PC-9 (cell line): ENCODE measurements around the gene SGK1. TPM values are rescaled to one million over a fixed set of nuclear protein-coding genes. Genes with fewer than 3 reads are reported as not detected.

Source experiments
- BruUV-seq: library from RNA; stranded (reverse); fragments of 400-500 nt; replicated peaks from 2 replicates; lab custom pipeline; 2021; lab: Mats Ljungman, UMichigan
- CTCF ChIA-PET: fragments of 300-600 bp; sonication (Branson Sonifier 250); formaldehyde crosslinking; loops from one replicate; lab custom pipeline; 2022; ENCODE audit warnings: antibody characterized with exemption; lab: Charles Lee
- POLR2A ChIA-PET: fragments of 300-600 bp; sonication (Branson Sonifier 250); formaldehyde crosslinking; loops from one replicate; lab custom pipeline; 2022; ENCODE audit warnings: antibody characterized with exemption; ENCODE audit not compliant: unreplicated experiment; lab: Charles Lee
- DNase-seq, 2 experiments: peaks; one replicate each; pipeline versions ENCODE4 v3.0.0 to v3.0.0-alpha.2; 2015 to 2022; ENCODE audit warnings: mixed read lengths in 1 of 2
- H2AFZ ChIP-seq: fragments of 200-600 bp; sonication (generic); 2 replicates; pipeline ENCODE4 v1.8.1; 2017; ENCODE audit warnings: antibody characterized with exemption
- H3F3A ChIP-seq: fragments of 200-600 bp; sonication (generic); 2 replicates; pipeline ENCODE4 v1.8.1; 2017; ENCODE audit warnings: antibody characterized with exemption, mild to moderate bottlenecking, low read depth; ENCODE audit not compliant: insufficient read depth
- H3K27ac ChIP-seq: fragments of 200-600 bp; sonication (generic); 2 replicates; pipeline ENCODE4 v1.6.1; 2016; ENCODE audit warnings: mixed run types
- H3K27me3 ChIP-seq: fragments of 200-600 bp; sonication (generic); 2 replicates; pipeline ENCODE4 v1.6.1; 2016; ENCODE audit warnings: low read depth, mixed run types; ENCODE audit not compliant: insufficient read depth
- H3K36me3 ChIP-seq: fragments of 200-600 bp; sonication (generic); 2 replicates; pipeline ENCODE4 v1.6.1; 2016; ENCODE audit warnings: low read depth, mixed run types
- H3K4me1 ChIP-seq: fragments of 200-600 bp; sonication (generic); replicated peaks from 2 replicates; pipeline ENCODE4 v1.6.1; 2016; ENCODE audit warnings: mixed run types; ENCODE audit not compliant: insufficient read depth
- H3K4me2 ChIP-seq: fragments of 200-600 bp; sonication (generic); 2 replicates; pipeline ENCODE4 v1.6.1; 2017; ENCODE audit warnings: mixed run types
- H3K4me3 ChIP-seq: fragments of 200-600 bp; sonication (generic); 2 replicates; pipeline ENCODE4 v1.6.1; 2016; ENCODE audit warnings: mixed run types
- H3K79me2 ChIP-seq: fragments of 200-600 bp; sonication (generic); 2 replicates; pipeline ENCODE4 v1.6.1; 2017; ENCODE audit warnings: low read depth, mixed run types
- H3K9me2 ChIP-seq: fragments of 200-600 bp; sonication (generic); 2 replicates; pipeline ENCODE4 v1.8.1; 2017; ENCODE audit warnings: mild to moderate bottlenecking; ENCODE audit not compliant: insufficient read depth
- H3K9me3 ChIP-seq: fragments of 200-600 bp; sonication (generic); 2 replicates; pipeline ENCODE4 v1.8.1; 2016; ENCODE audit warnings: low read depth; ENCODE audit not compliant: insufficient read depth
- H4K20me1 ChIP-seq: fragments of 200-600 bp; sonication (generic); 2 replicates; pipeline ENCODE4 v1.8.1; 2017; ENCODE audit not compliant: insufficient read depth
- CTCF ChIP-seq: fragments of 200-600 bp; sonication (generic); conservative IDR thresholded peaks from 2 replicates; pipeline ENCODE4 v1.6.1; 2017; ENCODE audit warnings: mixed run types, antibody characterized with exemption, mild to moderate bottlenecking, moderate library complexity
- EZH2 ChIP-seq: fragments of 200-600 bp; sonication (generic); IDR thresholded peaks from 2 replicates; pipeline ENCODE4 v1.8.0; 2017; ENCODE audit warnings: antibody characterized with exemption, low read depth
- intact Hi-C: fragments of 100-400 bp; cut with micrococcal nuclease; formaldehyde crosslinking; loops from one replicate; pipeline ENCODE4 v1.10.0; 2022; ENCODE audit not compliant: unreplicated experiment
- total RNA-seq: library from RNA; stranded (reverse); gene quantifications from 2 replicates; pipeline ENCODE4 v1.2.3, GENCODE V29; 2021

The SGK1 gene
- total RNA-seq, 1 experiment from 2014 or later = 11.3 TPM

DNA sequence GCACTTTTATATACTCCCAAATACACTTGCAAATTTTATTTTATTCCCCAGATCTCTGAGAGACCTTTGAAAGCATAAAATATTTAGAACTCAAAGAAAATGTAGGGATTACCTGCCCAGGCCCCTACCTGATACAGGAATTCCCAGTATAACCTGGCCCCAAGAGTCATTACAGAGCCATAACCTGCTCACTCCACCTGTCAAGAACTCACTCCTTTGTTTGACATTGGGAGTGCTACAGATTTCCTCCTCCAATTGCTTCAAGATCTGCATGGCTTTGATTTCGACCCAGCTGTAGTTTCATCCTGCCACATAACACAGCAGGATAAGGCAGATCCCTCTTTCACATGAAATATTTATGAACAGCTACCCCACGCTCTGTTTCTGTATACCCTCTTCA, 169.3 kb downstream of the SGK1 start:
- CTCF ChIA-PET = interaction anchor here (0.6 kb wide), 1 partner anchor 610 kb away, joined by 4 read pairs; no protein-coding TSS in a partner anchor
- Histone ChIP-seq H3K36me3 (no peaks in the 10 kb centered on the region), H3K4me3 (no peak overlapping the region), H3K4me2 (no peak overlapping the region), H3K9me3 (no peaks in the 10 kb centered on the region), H3K27me3 (no peaks in the 10 kb centered on the region), H3K4me1 (no peaks in the 10 kb centered on the region), H2AFZ (no peak overlapping the region), H3K9me2 (no peaks in the 10 kb centered on the region), H3K79me2 (no peaks in the 10 kb centered on the region), H3K27ac (no peak overlapping the region), H3F3A (no peaks in the 10 kb centered on the region), H4K20me1 (no peaks in the 10 kb centered on the region)
- intact Hi-C loops = no loop called here
- BruUV-seq = no TSS peak
- no peak for DNase-seq
- no peak for TF ChIP-seq CTCF
- POLR2A ChIA-PET = no interaction called here

DNA sequence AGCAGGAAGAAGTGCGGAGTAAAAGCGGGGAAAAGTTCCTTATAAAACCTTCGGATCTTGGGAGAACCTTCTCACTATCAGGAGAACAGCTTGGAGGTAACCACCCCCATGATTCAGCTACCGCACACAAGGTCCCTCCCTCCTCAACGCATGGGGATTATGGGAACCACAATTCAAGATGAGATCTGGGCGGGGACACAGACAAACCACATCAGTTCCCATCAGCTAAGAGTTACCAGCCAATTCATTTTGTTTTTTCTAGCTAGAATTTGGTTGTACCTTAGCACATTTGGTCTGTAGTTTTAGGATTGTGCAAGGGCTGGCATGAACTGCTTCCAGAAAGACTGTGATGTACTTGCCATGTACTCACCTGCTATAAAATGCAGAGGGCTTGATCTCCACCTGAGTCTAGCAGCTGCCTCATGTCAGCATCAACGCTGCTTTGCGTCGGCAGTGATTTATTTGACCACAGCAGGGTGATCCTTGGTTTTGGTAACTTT, 170.8 kb downstream of the SGK1 start:
- Histone ChIP-seq H2AFZ (no peak overlapping the region), H3K4me3 (no peak overlapping the region), H3K4me2 (no peak overlapping the region), H3F3A (no peaks in the 10 kb centered on the region), H3K9me3 (no peaks in the 10 kb centered on the region), H3K27ac (no peak overlapping the region), H3K9me2 (no peaks in the 10 kb centered on the region), H3K27me3 (no peaks in the 10 kb centered on the region), H3K79me2 (no peaks in the 10 kb centered on the region), H4K20me1 (no peaks in the 10 kb centered on the region), H3K36me3 (no peaks in the 10 kb centered on the region), H3K4me1 (no peaks in the 10 kb centered on the region)
- DNase-seq = no peak
- ChIA-PET CTCF (no interaction called here), POLR2A (no interaction called here)
- no TSS peak for BruUV-seq
- intact Hi-C loops = no loop called here
- TF ChIP-seq EZH2 = no peak
- no peak for TF ChIP-seq CTCF

- Histone ChIP-seq H3K4me2 (no peak overlapping the region), H3K4me3 (no peak overlapping the region), H3K27me3 (no peaks in the 10 kb centered on the region), H4K20me1 (no peaks in the 10 kb centered on the region), H3K9me3 (no peaks in the 10 kb centered on the region), H3F3A (no peaks in the 10 kb centered on the region), H3K79me2 (no peaks in the 10 kb centered on the region), H3K27ac (no peak overlapping the region), H3K36me3 (no peaks in the 10 kb centered on the region), H3K4me1 (no peaks in the 10 kb centered on the region), H3K9me2 (no peaks in the 10 kb centered on the region), H2AFZ (no peak overlapping the region)
- no peak for TF ChIP-seq EZH2
- TF ChIP-seq CTCF = no peak
- no peak for DNase-seq
- BruUV-seq = no TSS peak
- intact Hi-C loops = no loop called here
- ChIA-PET CTCF (no interaction called here), POLR2A (no interaction called here)
Measured at GRCh38 chr6:134146268-134147033, 171.5 kb downstream of the SGK1 start.
